Stimulated activated CD8-positive, alpha-beta memory T cell treated with anti-CD3 and anti-CD28 coated beads, Interleukin-4, amount 100 ng/mL, for 48 hours (primary cell): Measurements from ENCODE around the gene LRMDA.
"Not testable (repeated sequence)": the region's sequence is repeated elsewhere in the genome, so short reads cannot be mapped to it uniquely, and the experiment has no call there.

Experiments used
- DNase-seq: peaks from one replicate; pipeline ENCODE4 v3.0.0-alpha.2; 2020

The LRMDA gene

DNA sequence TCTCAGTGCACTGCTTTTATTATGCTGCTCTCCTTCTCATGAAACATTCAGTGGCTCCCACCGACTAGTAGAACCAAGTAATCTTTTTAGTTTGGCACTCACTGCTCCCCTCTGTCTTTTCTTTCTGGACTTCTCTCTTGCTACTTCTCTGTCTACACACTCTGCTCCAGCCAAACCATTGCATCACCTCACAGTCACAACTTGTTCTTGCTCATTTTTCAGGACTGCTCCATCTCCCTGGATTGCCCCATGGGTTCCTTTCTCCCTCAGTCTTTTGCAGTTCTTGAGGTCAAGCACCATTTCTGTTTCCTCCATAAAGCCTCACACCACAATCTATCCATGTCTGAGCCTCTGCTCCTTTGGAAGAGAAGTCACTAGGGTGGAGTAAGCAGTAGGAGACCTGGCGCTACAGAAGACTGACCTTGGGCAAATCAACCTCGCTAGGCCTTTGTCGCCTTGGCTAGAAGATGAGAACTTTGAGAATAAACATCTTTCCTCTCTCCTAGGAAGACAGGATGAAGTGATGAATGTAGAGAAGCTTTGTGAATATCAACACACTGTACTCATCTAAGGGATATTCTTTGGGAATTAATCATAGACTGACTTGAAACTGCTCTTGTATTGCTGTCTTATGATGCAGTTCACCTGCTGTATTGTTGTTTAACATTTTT, 186.2 kb downstream of the LRMDA start:
- DNase-seq: no peak

DNA sequence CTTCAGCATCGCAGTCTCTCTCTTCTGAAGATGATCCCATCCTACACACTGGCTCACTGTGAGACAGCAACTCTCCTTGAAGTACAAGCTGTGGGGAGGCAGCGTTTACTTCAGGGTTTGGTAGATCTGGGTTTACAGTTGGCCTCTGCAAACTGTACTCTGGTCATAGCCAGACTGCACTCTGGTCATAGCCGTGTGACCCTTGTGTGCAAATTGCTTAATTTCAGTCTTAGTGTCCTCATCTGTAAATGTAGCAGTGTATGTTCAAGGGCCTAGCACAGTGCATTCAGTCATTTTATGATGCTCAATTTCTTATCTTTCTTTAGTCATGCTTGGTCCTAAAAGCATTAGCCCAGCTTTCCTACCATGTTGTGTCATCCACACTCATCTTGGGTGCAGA, 188.2 kb downstream of the LRMDA start:
- DNase-seq: no peak

DNA sequence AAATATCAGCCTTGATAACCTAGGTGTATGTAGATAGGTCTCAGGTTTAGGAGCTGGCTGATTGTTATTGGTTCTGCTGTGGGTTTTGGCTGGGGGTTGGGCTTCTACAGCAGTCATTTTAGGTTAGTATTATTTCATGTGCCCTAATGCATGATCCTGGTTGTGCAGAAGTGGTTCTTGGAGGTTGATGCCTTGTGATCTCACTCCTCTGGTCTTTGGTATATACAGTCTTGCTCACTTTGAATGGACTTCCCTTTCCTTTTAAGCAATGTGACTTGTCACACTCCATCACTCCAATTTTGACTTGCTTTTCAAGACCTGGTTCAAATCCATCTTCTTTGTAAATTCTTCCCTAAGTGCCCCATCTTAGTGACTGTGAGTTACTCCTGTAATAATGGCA, 188.9 kb downstream of the LRMDA start:
- no peak for DNase-seq

DNA sequence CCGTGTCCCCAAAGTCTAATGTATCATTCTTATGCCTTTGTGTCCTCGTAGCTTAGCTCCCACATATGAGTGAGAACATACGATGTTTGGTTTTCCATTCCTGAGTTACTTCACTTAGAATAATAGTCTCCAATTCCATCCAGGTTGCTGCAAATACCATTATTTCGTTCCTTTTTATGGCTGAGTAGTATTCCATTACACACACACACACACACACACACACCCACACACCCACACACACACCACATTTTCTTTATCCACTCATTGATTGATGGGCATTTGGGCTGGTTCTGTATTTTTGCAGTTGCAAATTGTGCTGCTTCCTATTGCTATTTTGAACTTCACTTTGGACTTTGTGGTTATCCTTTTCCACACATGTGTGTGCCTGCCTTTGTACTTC, 189.6 kb downstream of the LRMDA start:
- not testable (repeated sequence) for DNase-seq

DNA sequence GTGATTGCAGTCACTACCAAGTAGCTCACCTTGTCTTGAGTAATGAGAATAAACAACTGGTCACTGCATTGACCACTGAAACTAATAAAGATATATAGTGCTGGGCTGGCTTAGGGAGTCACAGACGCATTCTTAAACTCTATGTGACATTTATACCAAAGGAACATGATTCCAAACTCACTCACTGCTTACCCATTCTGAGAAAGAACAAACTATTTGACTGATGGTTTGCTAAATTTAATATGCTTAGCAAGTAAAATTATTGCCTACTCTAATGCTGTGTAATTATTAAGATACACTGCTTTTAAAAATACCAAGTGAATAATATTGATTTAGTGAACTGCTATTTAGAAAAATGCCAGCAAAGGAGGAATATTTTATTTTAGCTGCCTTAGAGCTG, 191.1 kb downstream of the LRMDA start:
- DNase-seq: no peak

DNA sequence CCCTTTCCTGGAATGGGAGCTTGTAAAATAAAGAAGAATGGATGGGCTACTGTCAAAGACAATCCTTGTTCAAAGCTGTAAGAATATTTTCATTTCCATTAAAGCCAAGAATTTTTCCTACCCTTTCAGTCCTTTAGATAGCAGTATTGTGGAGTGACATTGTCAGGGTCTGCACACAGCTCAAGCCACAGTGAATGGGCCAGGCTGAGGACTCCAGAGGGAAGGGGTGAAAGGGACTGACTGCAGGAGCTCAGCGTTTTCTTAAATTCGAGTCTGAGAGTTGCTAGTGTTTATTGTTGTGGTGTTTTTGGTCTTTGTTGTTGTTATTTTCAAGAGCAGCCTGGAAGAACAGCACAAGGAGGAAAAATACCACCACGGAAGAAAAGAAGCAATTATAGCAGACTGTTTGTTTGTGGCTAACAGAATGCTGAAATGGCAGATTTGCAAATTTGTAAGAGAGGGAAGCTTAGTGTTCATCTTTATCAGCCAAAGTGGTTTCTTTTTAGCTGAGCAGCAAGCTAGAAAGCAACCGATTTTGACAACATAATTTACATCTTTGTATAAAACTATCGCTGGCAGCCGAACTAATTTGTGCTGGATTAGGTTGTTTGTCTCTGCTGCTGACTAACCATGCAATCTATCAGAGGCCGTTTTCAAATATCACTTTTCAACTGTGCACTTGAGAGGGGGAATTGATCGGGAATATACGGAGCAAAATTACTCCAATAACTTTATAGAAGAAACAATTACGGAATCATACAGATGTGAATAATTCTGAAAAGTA, 192.1 kb downstream of the LRMDA start:
- DNase-seq: no peak

DNA sequence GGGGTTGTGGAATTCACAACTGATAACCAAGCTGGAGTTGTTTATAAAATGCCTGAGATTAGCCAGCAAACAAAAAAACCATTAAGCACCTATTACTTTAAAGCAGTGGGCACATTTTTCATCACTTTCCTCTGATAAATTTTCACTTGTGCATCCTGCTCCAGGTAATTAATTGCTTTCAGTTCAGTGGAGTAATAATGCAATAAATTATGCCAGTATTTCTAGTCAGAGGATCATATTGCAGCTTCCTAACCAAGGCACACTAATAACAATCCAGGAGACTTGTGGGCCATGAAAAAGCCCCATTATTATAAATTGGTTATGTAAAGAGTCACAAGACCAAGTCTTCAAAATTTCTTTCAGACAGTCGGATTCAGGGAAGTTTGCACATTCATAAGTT, 193.2 kb downstream of the LRMDA start:
- DNase-seq: no peak

DNA sequence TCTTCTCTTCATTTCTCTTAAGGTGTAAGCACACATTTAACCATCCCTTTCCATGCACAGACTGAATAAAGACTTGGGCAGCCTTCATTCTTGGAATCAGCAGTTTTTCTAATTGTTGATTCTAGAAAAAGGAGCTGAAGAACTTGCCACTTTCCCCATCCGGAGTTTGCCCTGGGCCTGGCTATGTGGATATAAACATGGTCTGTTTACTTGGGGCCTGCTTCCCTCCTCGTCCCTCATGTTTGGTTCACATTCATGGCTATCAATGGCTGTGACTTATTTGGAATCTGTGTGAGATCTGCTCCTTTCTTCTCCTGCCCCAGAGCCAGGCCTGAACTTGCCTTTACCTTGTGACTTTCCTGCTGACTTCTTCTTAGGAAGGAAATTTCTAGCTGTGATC, 199.3 kb downstream of the LRMDA start:
- DNase-seq: no peak

DNA sequence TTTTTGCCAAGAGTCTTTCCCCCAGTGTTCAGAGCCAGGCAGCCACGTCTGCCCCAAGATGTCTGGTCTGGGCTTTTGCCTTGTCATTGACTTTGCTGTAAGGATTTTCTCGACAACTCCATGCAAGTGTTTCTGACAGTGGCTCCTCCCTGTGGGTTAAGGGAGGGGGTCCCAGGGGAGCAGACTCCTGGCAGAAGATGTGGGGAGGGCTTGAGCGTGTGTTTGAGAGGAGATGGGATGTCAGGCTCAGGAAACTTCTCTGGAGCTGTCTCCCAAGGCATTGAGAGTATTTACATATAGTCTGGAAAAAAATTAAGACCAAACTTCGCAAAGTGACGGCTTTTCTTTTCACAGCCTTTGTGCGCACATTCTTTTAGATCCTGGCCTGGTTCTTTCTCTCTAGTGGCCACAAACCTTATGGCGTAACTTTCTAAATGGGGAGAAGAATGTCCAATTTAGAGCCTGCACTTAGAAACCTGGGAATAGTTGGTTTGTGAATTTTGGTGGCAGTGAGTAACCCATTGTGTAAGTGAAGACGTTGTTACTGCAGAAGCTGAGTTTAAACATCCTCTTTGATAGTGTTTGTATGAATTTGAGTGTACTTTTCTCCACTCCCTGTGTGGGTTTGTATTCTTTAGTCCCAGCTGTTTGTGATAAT, 201.5 kb downstream of the LRMDA start:
- no peak for DNase-seq

DNA sequence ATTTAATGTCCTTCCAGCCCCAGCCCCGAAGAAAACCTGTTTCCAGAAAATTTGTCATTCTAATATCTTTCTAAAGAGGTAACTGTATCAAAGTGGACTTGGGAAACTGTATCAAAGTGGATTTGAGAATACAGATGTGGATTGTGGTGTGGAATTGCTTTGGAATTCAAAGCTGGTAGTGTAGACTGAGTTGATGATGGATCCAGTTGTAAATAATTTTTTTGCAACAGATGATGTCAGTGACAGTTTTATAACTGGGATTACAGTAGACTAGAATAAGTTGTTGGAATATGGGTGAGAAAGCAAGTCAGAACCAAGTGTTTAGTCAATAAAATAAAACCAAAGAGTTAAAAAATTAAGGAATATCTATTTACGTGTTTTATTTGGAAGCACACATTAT, 202.1 kb downstream of the LRMDA start:
- no peak for DNase-seq

DNA sequence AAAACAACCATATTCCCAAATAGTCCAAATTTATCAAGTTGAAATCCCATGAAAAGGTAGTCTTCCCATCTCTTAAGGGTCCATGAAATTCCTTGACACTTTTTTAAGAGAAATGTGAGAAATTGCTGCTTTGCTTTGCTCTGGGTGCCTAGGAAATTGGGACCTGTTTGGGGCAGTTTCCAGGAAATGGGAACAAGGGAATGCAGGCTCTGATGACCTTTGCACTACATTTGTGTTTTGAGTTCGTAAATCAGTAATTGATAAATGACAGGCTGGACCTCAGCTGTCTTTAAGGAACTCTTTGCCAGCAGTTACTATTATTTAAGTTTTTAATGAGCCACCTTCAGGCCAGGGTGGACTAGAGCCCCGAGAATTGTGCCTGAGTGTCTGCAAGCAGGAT, 203.5 kb downstream of the LRMDA start:
- no peak for DNase-seq

DNA sequence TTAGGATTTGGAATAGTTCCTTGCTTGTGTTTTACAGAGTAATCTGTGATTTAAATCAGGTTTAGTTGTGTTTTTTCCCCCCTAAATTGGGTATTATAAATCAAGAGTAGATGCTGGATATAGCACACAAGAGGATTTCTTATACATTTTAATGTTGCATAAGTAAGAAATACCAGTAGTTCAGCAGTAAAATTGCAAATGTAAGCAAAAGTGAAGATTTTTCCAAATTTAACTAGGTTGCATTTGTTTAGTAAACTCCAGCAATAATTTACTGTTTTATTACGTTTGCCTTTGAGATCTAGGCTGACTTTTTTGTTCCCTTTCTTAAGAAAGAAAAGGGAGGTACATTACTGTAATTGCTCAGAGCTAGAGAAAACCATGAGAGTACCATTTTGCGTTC, 207.3 kb downstream of the LRMDA start:
- DNase-seq: no peak

DNA sequence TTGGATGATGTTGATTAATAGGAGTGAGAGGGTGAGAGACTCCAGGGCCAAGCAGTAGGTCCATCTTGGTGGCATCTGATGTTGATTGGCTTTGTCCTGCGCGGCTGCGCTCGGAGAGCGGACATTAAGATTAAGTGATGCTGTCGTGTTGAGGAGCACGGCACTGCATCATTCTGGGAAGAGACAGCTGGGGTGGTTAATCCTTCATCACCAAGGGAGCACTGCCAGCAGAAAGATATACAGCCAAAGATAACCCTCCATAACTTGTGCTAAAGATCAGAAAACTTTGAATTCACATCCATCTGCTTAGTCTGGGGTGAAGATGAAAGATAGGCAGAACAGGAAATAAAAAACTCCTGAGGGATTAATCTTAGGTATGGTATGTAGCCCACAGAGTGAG, 208.3 kb downstream of the LRMDA start:
- DNase-seq: no peak

DNA sequence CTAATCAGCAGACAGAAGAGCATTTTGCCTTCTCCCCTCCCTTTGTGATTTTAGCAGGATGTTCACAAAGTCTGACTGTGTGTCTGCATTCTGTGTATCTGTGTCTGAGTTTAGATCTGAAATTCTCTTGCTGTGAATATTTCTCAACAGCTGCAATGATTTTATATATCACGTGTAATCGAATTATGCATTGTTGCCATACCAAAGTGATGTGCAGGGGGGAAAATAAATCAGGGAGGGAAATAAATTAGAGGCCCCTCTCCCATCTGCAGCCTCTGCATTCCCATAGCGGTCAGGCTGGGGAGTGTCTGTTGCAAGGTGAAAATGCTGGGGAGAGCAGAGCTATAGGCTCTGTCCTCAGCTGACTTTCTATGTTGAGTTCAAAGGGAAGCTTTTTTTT, 209.0 kb downstream of the LRMDA start:
- no peak for DNase-seq

DNA sequence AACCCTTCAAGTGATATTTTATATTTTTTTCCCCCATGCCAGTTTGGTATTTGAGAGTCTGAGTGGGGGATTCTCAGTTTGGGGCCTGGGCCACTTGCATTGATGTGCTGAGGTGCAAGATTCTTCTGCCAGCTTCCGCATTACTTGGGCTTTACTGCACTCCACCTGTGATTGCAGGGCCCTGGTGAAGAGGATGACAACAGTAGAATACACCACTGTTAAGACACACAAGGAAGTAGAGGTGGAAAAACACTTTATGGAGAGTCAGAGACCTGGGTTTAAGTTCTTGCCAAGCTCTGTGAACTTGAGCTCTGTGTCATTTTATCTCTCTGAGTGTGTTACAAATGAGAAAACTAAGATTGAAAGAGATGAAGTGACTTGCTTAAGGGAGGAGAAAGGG, 209.4 kb downstream of the LRMDA start:
- DNase-seq: no peak

DNA sequence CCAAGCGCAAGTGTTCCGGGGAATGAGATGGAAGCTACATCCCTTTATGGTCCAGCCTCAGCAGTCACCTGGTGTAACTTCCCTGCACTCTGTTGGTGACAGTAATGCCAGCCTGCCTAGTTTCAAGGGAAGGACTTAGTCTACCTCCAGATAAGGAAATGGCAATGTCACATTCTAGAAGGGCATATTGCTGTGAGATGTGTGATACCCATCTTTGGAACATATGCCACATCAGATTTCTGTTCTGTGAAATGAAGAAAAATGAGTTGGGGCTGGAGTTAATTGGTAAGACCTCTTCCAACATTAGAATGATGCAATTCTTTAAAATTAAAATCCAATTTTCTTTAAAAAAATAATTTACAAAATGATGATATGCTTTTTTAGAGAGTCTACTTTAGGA, 212.0 kb downstream of the LRMDA start:
- DNase-seq: no peak

DNA sequence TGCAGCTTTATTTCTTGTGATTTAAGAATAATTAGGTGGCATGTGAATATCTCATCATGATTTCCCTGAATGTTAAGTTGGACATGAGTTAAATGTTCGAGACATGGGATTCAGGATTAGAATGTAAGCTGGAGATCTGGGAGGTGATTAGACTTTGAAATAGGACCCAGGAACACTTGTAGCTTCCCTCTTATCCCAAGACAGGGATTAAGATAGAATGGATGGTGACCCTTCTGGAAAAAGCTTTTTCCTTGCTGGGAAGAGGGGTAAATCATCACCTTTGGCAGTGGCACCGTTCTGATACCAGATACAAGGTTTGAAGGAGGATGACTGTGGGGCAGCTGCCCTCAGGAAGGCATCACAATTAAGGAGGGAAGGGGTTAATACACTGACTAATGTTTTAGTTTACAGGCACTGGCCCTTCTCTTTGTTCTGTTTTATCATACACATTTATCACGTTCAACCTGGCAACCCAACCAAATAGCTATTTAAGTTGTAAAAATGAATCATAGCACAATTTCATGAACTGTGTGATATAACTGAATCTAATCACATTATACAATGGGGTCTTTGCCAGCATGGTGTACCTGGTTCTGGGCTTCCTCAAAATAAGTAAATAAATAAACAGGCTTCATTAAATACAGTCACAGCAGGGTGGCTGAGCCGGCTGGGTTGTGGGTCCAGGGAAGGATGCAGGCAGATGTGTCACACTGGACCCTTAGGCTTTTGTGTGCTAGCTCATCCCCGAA, 212.7 kb downstream of the LRMDA start:
- DNase-seq: no peak

DNA sequence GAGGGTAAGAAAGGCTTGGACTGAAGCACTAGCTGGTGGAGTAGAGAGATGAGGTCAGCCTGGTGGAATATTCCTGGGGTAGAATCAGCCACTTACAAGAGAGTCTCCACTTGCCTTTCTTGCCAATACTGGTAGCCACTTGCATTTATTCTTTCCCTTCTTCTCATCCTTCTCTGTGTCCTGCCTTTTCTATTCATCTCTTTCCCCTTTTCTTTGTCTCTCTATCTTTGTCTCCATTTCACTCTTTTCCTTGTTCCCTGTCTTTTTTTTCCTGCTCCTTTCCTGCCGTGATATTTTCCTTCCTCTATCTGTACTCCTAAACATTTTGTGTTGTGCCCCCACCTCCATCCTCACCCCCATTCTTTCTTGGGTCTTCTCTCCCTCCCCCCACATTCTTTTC, 214.3 kb downstream of the LRMDA start:
- DNase-seq: no peak

DNA sequence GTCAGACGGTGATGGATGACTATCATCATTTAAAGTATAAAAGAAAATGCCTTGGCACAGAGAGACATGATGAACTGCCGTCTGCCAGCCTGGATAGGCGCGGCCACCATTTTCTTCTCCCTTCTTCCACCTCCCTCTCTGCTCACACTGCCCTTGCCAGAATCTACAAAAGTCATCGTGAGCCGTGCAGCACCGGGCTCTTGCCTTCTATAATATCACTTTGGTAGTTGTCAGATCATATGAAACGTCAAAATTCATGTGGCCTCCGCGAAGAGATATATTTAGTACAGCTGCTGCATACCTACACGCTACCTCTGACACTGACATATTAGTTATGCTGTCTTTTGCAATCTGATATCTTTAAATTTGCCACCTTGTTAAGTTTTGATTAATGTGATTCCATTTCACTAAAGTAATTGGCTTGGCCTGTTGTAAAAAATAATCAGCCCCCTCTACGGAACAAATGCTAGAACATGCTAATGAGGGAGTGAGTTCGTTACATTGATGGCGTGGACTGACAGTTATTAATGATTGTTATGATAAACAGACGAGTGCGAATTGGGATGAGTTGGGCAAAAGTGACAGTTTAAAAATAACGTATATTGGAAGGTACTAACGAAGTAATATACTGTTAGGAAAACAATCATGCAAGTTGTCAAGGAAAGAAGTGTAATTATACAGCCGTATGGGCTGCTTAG, 214.9 kb downstream of the LRMDA start:
- no peak for DNase-seq

DNA sequence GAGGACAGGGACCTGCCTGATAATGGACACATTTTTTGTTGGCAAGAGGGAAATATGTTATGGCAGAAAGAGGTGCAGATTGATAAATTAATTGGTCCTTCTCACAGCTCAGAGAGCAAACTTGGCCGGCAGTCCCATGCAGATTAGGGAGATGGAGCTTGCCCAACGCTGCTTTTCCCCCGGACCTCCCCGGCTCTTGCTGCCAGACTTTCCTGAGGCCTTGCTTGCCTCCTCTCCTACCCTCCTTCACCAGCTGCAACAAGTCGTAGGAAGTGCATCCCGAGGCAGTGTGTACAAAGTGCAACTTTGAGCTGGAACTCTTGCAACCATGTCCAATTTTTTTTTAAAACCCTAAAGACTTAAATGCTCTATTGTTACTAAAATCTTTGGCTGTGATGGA, 215.5 kb downstream of the LRMDA start:
- no peak for DNase-seq

DNA sequence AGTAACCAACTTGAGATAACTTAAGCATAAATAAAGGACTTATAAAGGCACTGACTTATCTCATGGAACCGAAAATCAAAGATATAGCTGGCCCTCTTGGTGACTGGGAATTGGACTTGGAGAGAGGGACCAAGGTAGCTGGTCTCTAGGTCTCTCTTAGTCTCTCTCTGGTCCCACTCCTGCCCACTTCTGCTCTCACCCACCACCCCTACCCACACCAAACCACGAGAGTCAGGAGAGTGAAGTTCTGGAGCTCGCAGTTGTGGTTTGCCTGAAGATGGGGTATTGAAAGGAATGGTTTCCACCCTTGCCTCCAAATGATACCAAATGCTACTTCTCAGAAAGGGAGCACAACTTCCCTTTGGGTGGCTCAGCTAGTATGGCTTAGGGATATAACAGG, 216.3 kb downstream of the LRMDA start:
- DNase-seq: no peak

DNA sequence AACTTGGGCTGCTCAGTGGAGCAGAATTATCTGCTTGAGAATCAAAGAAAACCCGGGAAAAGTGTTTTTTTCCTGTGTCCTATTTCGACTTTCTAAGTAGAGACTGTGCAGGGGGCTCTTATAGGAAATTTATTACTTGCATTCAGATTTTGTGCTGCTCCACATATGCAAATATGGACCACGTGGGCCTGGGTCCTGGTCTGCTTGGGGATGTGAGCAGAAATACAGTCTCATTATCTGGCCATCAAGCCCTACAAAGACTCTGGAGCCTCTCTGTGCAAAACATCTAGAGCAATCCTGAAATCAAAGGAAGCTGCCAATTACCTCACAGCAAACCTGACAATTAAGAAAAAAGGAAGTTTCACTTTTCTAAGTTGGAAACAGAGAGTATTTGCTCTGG, 216.9 kb downstream of the LRMDA start:
- DNase-seq: no peak

DNA sequence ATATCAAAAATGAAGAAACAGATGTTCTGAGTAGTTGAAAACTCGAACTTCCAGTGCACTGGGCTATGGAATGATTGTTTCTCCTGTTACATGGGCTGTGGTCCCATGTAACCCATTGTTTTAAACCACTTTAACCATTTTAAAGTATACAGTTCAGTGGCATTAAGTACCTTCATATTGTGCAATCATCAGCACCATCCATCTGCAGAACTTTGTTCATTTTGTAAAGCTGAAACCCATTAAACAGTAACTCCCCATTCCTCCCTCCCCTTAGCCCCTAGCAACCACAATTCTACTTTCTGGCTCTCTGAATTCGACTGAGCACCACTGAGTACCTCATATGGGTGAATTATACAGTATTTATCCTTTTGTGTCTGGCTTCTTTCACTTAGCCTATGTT, 217.4 kb downstream of the LRMDA start:
- DNase-seq: no peak
